Measurements from ENCODE around the gene RAB14.

The RAB14 gene

DNA sequence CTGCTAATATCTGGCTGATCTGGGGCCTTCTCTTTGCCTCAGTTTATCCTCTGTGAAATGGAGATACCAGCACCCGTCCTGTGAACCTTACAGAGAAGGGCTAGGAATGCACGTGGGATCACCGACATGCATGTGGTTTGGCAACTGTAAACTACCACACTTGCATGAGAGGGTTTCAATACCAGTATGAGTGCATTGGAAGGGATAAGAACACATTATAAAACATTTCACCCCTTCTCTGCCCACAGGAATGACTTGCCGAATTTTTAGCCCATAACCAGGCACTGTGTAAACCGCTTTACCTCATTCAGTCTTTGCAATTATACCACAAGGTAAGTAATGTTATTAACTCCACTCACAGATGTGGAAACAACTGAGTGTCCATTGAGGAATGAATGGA is 8.9 kb upstream of the RAB14 start:
- H3K4me3 ChIP-seq (ENCODE audit: low read depth, low read length): no peak overlapping the region
- no peak for DNase-seq (ENCODE audit: low read depth)
- TF ChIP-seq CTCF (conservative IDR thresholded peaks at IDR 0.05; ENCODE audit: low read depth, low read length): no peak

GRCh38 chr9:121207371-121207940 is 5.8 kb upstream of the RAB14 start:
- no peak overlapping the region for H3K4me3 ChIP-seq (ENCODE audit: low read depth, low read length)
- no peak for DNase-seq (ENCODE audit: low read depth)
- no peak for TF ChIP-seq CTCF (conservative IDR thresholded peaks at IDR 0.05; ENCODE audit: low read depth, low read length)

DNA sequence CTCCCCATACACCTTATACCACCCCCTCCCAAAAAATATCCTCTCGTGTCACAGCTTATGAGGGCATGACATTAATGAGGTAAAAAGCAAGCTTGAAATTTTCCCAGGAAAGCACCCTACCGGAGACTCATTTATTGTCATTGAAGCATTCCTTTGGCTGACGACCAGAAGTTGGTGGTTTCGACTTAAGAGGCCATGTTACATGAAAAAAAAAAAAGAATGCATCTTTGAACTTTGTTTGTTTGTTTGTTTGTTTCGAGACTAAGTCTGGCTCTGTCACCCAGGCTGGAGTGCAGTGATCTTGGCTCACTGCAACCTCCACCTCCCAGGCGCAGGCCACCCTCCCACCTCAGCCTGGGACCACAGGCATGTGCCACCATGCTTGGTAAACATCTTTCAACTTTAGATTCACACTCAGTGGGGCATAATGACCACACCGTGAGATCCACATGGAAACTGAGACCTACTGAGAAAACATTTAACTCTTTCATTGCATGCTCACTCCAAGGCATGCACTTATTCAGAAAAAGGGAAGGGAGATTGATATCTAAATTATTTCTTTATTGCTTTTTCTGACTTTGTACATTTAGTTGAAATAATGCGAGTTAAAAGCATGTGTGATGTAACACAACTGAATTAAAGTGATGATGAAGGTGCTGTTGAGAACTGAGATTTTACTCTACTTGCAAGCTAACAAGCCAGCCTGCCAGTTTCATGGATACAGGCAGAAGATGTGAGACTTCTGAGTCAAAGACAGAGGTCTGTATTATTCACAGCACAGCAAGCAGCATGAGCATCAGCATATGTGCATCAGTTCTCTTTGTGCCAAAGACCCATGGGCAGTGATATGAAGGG is 5.1 kb upstream of the RAB14 start:
- no peak for TF ChIP-seq CTCF (conservative IDR thresholded peaks at IDR 0.05; ENCODE audit: low read depth, low read length)
- H3K4me3 ChIP-seq (ENCODE audit: low read depth, low read length): no peak overlapping the region
- DNase-seq (ENCODE audit: low read depth): peak; percentile 54

- no peak overlapping the region for H3K4me3 ChIP-seq (ENCODE audit: low read depth, low read length)
- DNase-seq (ENCODE audit: low read depth): no peak
- no peak for TF ChIP-seq CTCF (conservative IDR thresholded peaks at IDR 0.05; ENCODE audit: low read depth, low read length)
Observed at GRCh38 chr9:121204611-121205010, 2.9 kb upstream of the RAB14 start.

DNA sequence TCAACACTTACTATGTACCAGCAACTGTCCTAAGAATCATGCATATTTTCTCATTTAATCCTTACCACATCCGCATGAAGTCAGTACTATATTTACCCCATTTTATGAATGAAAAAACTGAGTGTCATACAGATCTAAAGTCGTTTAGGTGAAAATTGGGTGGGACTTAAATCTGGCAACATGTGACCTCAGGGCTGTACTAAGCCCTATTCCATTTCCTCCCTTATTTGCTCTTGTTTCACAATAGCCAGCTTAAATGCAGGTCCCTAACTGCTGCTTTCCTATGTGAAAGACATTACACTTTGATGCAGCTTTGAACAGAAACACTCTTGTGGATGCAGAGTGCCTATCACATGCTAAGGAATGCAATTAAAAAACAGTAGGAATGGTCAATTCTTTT is 2.5 kb upstream of the RAB14 start:
- DNase-seq (ENCODE audit: low read depth): no peak
- H3K4me3 ChIP-seq (ENCODE audit: low read depth, low read length): no peak overlapping the region
- TF ChIP-seq CTCF (conservative IDR thresholded peaks at IDR 0.05; ENCODE audit: low read depth, low read length): no peak

- no peak for TF ChIP-seq CTCF (conservative IDR thresholded peaks at IDR 0.05; ENCODE audit: low read depth, low read length)
- peak overlapping the region; percentile 91 for H3K4me3 ChIP-seq (ENCODE audit: low read depth, low read length)
- DNase-seq (ENCODE audit: low read depth): no peak
Observed at GRCh38 chr9:121201045-121201737, 478 bp downstream of the RAB14 start.

All from choroid plexus epithelial cell (primary cell).